GM12878 (cell line): ENCODE data around the gene FBXO27. TPM values are rescaled to one million over a fixed set of nuclear protein-coding genes. Genes with fewer than 3 reads are reported as not detected.
A peak's percentile ranks its signal among the peaks of the same experiment; 100 is the strongest.

Source experiments
- ATAC-seq: fragments of 200-7000 bp; cut with Tn5 transposase; 3 replicates; pipeline ENCODE4 v1.9.1; 2020; ENCODE audit warnings: mild to moderate bottlenecking, moderate library complexity
- BruUV-seq: library from RNA; stranded (reverse); fragments of 400-500 nt; replicated peaks from 2 replicates; lab custom pipeline; 2021; lab: Mats Ljungman, UMichigan
- CTCF ChIA-PET: fragments of 300-600 bp; sonication (Branson Sonifier 250); formaldehyde crosslinking; extraction: SDS; loops from one replicate; lab custom pipeline; 2021; ENCODE audit warnings: inconsistent platforms; lab: Yijun Ruan, JAX
- POLR2A ChIA-PET: fragments of 350-600 bp; formaldehyde crosslinking; extraction: SDS; loops from one replicate; lab custom pipeline; 2021; ENCODE audit warnings: inconsistent platforms; lab: Charles Lee
- RAD21 ChIA-PET: fragments of 300-600 bp; sonication (Branson Sonifier 250); formaldehyde crosslinking; loops from one replicate; lab custom pipeline; 2023; ENCODE audit warnings: antibody characterized with exemption; ENCODE audit not compliant: unreplicated experiment; lab: Charles Lee
- SMC1A ChIA-PET: fragments of 300-600 bp; sonication (Branson Sonifier 250); formaldehyde crosslinking; loops from one replicate; lab custom pipeline; 2023; ENCODE audit not compliant: unreplicated experiment, uncharacterized antibody; lab: Charles Lee
- DNase-seq: peaks from one replicate; pipeline ENCODE4 v3.0.0-alpha.2; 2011; ENCODE audit warnings: low read depth, low spot score
- FAIRE-seq: peaks from 3 replicates; lab custom pipeline; 2011; peaks lifted over from hg19 to GRCh38; lab: Jason Lieb, UNC
- H2AFZ ChIP-seq: 2 replicates; pipeline ENCODE4 v1.6.0; 2011; ENCODE audit warnings: low read depth, low read length, control low read depth; ENCODE audit not compliant: control insufficient read depth
- H3K27ac ChIP-seq: 2 replicates; pipeline ENCODE4 v1.5.1; 2011; ENCODE audit warnings: control low read depth; ENCODE audit not compliant: control insufficient read depth, insufficient read depth
- H3K27me3 ChIP-seq, 2 experiments: replicated peaks in 1 of 2; 2 replicates each; pipeline versions ENCODE4 v1.6.0 to v1.6.1; 2011; ENCODE audit warnings: low read length in 1 of 2; ENCODE audit not compliant: control insufficient read depth in 2 of 2, insufficient read depth in 2 of 2
- H3K36me3 ChIP-seq, 2 experiments: 2 replicates each; pipeline ENCODE4 v1.5.1; 2011; ENCODE audit warnings: low read length in 1 of 2; ENCODE audit not compliant: control insufficient read depth in 2 of 2, insufficient read depth in 2 of 2
- H3K4me1 ChIP-seq: 2 replicates; pipeline ENCODE4 v1.6.1; 2011; ENCODE audit warnings: mild to moderate bottlenecking, low read length, moderate library complexity, mixed read lengths; ENCODE audit not compliant: control insufficient read depth, insufficient read depth
- H3K4me2 ChIP-seq: 2 replicates; pipeline ENCODE4 v1.6.0; 2011; ENCODE audit warnings: control low read depth; ENCODE audit not compliant: control insufficient read depth, insufficient read depth
- H3K4me3 ChIP-seq: fragments of 200-600 bp; sonication (generic); 2 replicates; pipeline ENCODE4 v1.5.1; 2016
- H3K79me2 ChIP-seq: 2 replicates; pipeline ENCODE4 v1.6.0; 2011; ENCODE audit warnings: low read length; ENCODE audit not compliant: control insufficient read depth, insufficient read depth
- H3K9ac ChIP-seq: 2 replicates; pipeline ENCODE4 v1.8.0; 2011; ENCODE audit warnings: low read length, control low read depth, mixed read lengths; ENCODE audit not compliant: control insufficient read depth, insufficient read depth
- H3K9me3 ChIP-seq: replicated peaks from 3 replicates; pipeline ENCODE4 v1.5.1; 2011; ENCODE audit warnings: mild to moderate bottlenecking, low read length; ENCODE audit not compliant: control insufficient read depth, insufficient read depth
- H4K20me1 ChIP-seq: 2 replicates; pipeline ENCODE4 v1.6.0; 2011; ENCODE audit not compliant: control insufficient read depth, insufficient read depth
- CHD2 ChIP-seq: IDR thresholded peaks from 2 replicates; pipeline ENCODE4 v1.6.1; 2011; ENCODE audit warnings: low read depth, low read length, improper control_type of control experiment, borderline replicate concordance
- DPF2 ChIP-seq: fragments of 450-650 bp; IDR thresholded peaks from 2 replicates; pipeline ENCODE4 v1.6.1; 2017; ENCODE audit warnings: mild to moderate bottlenecking
- E4F1 ChIP-seq: fragments of 450-650 bp; IDR thresholded peaks from 2 replicates; pipeline ENCODE4 v1.6.1; 2018; ENCODE audit warnings: borderline replicate concordance, mild to moderate bottlenecking; ENCODE audit not compliant: partially characterized antibody
- EED ChIP-seq: sonication (generic); IDR thresholded peaks from 2 replicates; pipeline ENCODE4 v1.6.1; 2016; ENCODE audit warnings: antibody characterized with exemption, low read depth
- NFIC ChIP-seq: IDR thresholded peaks from 2 replicates; pipeline ENCODE4 v1.6.1; 2012; ENCODE audit warnings: low read depth, mild to moderate bottlenecking, inconsistent platforms, low read length, moderate library complexity
- NR2C2 ChIP-seq: IDR thresholded peaks from 2 replicates; pipeline ENCODE4 v1.6.1; 2011; ENCODE audit warnings: borderline replicate concordance, low read depth; ENCODE audit not compliant: control insufficient read depth, insufficient read length
- PAX8 ChIP-seq: fragments of 450-650 bp; IDR thresholded peaks from 2 replicates; pipeline ENCODE4 v1.6.1; 2017; ENCODE audit warnings: mild to moderate bottlenecking, moderate library complexity
- POLR2AphosphoS5 ChIP-seq: IDR thresholded peaks from 2 replicates; pipeline ENCODE4 v1.6.1; 2011; ENCODE audit warnings: mild to moderate bottlenecking, low read length, inconsistent platforms
- SMAD5 ChIP-seq: IDR thresholded peaks from 2 replicates; pipeline ENCODE4 v1.6.1; 2016; ENCODE audit warnings: antibody characterized with exemption, low read depth
- TBL1XR1 ChIP-seq: IDR thresholded peaks from 2 replicates; pipeline ENCODE4 v1.6.1; 2012; ENCODE audit warnings: low read depth, low read length, improper control_type of control experiment
- ZNF687 ChIP-seq: fragments of 450-650 bp; IDR thresholded peaks from 2 replicates; pipeline ENCODE4 v1.6.1; 2017; ENCODE audit warnings: mild to moderate bottlenecking, moderate library complexity
- WGBS: methylation state at CpG from one replicate; pipeline ENCODE4 v1.1.6; 2016; ENCODE audit warnings: low lambda C conversion rate; ENCODE audit not compliant: insufficient replicate concordance, insufficient coverage; ENCODE audit errors: missing lambda C conversion rate; 5-methylcytosine and 5-hydroxymethylcytosine counted together
- in situ Hi-C: fragments of 300-500 bp; cut with MboI; formaldehyde crosslinking; loops from 9 replicates; pipeline ENCODE4 v1.14.3; 2018; ENCODE audit warnings: mixed read lengths
- intact Hi-C: fragments of 100-400 bp; cut with micrococcal nuclease; formaldehyde crosslinking; loops from one replicate; pipeline ENCODE4 v1.14.2; 2022; ENCODE audit not compliant: unreplicated experiment
- polyA plus RNA-seq, 11 experiments: library from polyadenylated mRNA; depleted of rRNA in 4 of 11; unstranded in 6 of 11; stranded (reverse) in 5 of 11; fragments of >200 nt; fragmentation: Nextera tagmentation in 4 of 11; fragmentation: Illumina TruSeq in 1 of 11; extraction: Ambion mirVana in 4 of 11; extraction: Trizol in 1 of 11; gene quantifications; 1 replicate in 1 of 11; 2 replicates in 10 of 11; pipeline versions ENCODE4 v1.2.1 to v1.2.3, GENCODE V29; 2011 to 2016; ENCODE audit warnings: inconsistent platforms in 2 of 11, missing spikeins in 2 of 11, low read depth in 1 of 11
- total RNA-seq, 4 experiments: library from RNA; depleted of rRNA in 3 of 4; stranded (reverse); fragments of >200 nt in 3 of 4; fragmentation: Illumina TruSeq in 1 of 4; extraction: Trizol in 1 of 4; gene quantifications; 2 replicates each; pipeline versions ENCODE4 v1.2.1 to v1.2.3, GENCODE V29; 2013 to 2021

The FBXO27 gene
- total and polyA plus RNA-seq, 10 of the 15 experiments (the other 5 are each of a cell fraction or from before 2014, with no cell fraction given) = 3.1 to 15.4 (median 7.1) TPM

- peaks cover 21% of the 10 kb centered on the region for H3K4me1 ChIP-seq
- no peak overlapping the region for H3K27ac ChIP-seq
- no peaks in the 10 kb centered on the region for H4K20me1 ChIP-seq
- no peak for FAIRE-seq
- peak overlapping the region; percentile 55; the same call in 1 of the 2 replicates for H3K4me2 ChIP-seq
- intact Hi-C loops = loop anchor here (5.0 to 10.0 kb wide), 2 partner anchors 46 to 429 kb away; partner anchors contain the start of gene ZFP36
- RAD21 ChIA-PET = interaction anchor here (0.9 to 3.9 kb wide), 9 partner anchors 9 to 70 kb away, joined by 3 to 27 read pairs (median 4); partner anchors contain the start of gene FBXO27
- no peak overlapping the region for H3K9ac ChIP-seq
- TF ChIP-seq E4F1 (no peak), PAX8 (no peak), POLR2AphosphoS5 (no peak), CHD2 (peak; percentile 53; the same call in 1 of the 2 replicates), DPF2 (0 out of 2 replicates have a peak, but pooled peaks have one; percentile 1), SMAD5 (no peak), EED (no peak), NFIC (no peak), NR2C2 (no peak), TBL1XR1 (no peak), ZNF687 (no peak)
- no peak for DNase-seq
- no peaks in the 10 kb centered on the region for H3K36me3 ChIP-seq
- in situ Hi-C loops = no loop called here
- ATAC-seq = no peak
- no TSS peak for BruUV-seq
- no peaks in the 10 kb centered on the region for H3K79me2 ChIP-seq
- SMC1A ChIA-PET = interaction anchor here (1.1 to 4.2 kb wide), 7 partner anchors 13 to 61 kb away, joined by 3 to 20 read pairs (median 4); no protein-coding TSS in a partner anchor
- 0% methylated on average over 13 of the region's 22 CpGs for WGBS
- peaks cover 0 to 3% of the 10 kb centered on the region in 2 experiments; a peak in 2 of 4 replicates for H3K27me3 ChIP-seq
- no peak overlapping the region; the same call in 1 of the 2 replicates for H2AFZ ChIP-seq
- H3K9me3 ChIP-seq = peaks cover 2% of the 10 kb centered on the region; the same call in 2 of the 3 replicates
- H3K4me3 ChIP-seq = no peak overlapping the region
- CTCF ChIA-PET = interaction anchor here (0.6 to 4.0 kb wide), 24 partner anchors 9 to 431 kb away, joined by 3 to 28 read pairs (median 4); partner anchors contain the start of genes MRPS12 and SARS2
- POLR2A ChIA-PET = interaction anchor here (0.6 to 2.6 kb wide), 10 partner anchors 13 to 163 kb away, joined by 3 to 12 read pairs (median 4); partner anchors contain the start of gene FBXO27
Observed at GRCh38 chr19:38975861-38976271, 56.5 kb downstream of the FBXO27 start.
